DMS153 treated with DMSO at 0.1 percent for 48 hours (cell line): ENCODE data around the gene HNRNPA2B1.
"Not testable (repeated sequence)": the region's sequence is repeated elsewhere in the genome, so short reads cannot be mapped to it uniquely, and the experiment has no call there.

Source experiments
- DNase-seq: peaks from one replicate; lab custom pipeline; 2025; ENCODE audit not compliant: unreplicated experiment; lab: John Stamatoyannopoulos, UW

HNRNPA2B1 gene

DNA sequence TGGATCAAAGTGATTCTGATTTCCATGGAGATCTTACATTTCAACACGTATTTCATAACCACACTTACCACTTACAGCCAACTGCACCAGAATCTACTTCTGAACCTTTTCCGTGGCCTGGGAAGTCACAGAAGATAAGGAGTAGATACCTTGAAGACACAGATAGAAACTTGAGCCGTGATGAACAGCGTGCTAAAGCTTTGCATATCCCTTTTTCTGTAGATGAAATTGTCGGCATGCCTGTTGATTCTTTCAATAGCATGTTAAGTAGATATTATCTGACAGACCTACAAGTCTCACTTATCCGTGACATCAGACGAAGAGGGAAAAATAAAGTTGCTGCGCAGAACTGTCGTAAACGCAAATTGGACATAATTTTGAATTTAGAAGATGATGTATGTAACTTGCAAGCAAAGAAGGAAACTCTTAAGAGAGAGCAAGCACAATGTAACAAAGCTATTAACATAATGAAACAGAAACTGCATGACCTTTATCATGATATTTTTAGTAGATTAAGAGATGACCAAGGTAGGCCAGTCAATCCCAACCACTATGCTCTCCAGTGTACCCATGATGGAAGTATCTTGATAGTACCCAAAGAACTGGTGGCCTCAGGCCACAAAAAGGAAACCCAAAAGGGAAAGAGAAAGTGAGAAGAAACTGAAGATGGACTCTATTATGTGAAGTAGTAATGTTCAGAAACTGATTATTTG is 15.3 kb downstream of the HNRNPA2B1 start:
- DNase-seq, result no peak

DNA sequence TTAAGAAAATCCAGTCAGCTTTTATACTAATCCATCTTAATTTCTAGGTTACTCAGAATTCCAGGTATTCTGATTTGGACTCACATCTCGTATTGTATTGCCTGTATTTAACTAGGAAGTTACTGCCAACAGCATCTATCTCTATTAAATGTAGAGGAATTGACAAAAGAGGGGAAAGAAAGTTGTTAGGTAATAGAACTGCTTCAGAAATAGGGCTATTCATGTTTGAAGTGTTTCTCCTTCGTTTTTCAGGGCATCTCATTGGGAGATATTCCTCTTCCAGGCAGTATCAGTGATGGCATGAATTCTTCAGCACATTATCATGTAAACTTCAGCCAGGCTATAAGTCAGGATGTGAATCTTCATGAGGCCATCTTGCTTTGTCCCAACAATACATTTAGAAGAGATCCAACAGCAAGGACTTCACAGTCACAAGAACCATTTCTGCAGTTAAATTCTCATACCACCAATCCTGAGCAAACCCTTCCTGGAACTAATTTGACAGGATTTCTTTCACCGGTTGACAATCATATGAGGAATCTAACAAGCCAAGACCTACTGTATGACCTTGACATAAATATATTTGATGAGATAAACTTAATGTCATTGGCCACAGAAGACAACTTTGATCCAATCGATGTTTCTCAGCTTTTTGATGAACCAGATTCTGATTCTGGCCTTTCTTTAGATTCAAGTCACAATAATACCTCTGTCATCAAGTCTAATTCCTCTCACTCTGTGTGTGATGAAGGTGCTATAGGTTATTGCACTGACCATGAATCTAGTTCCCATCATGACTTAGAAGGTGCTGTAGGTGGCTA is 16.1 kb downstream of the HNRNPA2B1 start:
- DNase-seq, result not testable (repeated sequence)

- DNase-seq, result no peak
These were observed 16.8 kb downstream of the HNRNPA2B1 start for GRCh38 chr7:26183545-26184280.

DNA sequence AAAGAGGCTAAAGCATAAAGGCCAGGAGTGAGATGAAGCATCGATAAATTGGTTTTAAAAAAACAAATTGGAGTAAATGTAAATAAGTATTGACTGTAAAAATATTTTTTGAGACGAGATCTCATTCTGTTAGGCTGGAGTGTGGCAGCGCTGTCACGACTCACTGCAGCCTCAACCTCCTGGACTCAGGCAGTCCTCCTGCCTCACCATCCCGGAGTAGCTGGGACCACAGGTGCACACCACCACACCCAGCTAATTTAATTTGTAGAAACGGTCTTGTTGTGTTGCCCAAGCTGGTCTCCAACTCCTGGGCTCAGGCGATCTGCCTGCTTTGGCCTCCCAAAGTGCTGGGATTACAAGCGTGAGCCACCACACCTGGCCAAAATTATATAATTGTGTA is 17.8 kb downstream of the HNRNPA2B1 start:
- DNase-seq, result no peak

GRCh38 chr7:26182283-26182682 is 18.3 kb downstream of the HNRNPA2B1 start:
- no peak for DNase-seq

DNA sequence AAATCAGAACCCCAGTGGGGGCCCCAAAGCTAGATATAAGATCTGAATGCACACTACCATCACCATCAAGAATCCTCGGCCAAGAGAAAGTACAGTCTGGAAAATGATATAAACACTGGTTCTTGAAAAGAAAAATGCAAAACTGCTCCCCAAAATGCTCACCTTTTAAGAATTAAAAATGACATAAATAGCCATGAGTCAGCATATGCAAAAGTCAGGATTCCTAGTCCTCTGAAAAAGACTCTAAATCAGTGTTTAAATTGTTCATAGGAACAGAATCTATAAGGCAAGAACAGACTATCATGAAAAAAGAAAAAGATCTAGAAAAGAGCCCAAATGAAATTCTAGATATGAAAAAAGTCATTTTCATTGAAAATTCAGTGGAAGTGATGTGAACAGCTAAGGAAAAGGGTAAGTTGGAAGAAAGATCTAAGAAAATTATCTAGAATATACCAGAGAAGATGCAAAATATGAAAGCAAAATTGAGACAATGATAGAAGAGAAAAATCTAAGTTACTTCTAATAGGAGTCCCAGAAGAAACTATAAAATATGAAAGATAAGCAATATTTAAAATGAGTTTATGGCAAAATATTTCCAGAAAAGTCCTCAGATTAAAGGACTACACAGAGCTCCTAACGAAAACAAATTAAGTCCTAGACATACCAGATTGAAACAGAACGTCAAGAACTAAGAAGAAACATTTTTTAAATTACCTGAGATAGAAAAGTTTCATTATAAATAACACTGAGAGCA is 18.9 kb downstream of the HNRNPA2B1 start:
- DNase-seq, result no peak

DNA sequence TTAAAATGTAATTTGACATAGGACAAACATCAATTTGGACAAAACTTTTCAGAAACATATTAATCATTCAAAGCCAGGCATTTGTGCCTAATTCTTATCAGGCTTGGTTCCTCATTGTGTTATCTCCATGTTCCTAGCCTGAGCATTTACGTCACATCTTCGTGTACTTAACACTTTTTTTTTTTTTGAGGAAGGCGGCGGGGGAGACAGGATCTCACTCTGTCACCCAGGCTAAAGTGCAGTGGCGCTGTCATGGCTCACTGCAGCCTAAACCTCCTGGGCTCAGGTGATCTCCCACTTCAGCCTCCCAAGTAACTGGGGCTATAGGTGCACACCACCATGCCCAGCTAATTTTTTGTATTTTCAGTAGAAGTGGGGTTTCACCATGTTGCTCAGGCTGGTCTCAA is 19.8 kb downstream of the HNRNPA2B1 start:
- no peak for DNase-seq

DNA sequence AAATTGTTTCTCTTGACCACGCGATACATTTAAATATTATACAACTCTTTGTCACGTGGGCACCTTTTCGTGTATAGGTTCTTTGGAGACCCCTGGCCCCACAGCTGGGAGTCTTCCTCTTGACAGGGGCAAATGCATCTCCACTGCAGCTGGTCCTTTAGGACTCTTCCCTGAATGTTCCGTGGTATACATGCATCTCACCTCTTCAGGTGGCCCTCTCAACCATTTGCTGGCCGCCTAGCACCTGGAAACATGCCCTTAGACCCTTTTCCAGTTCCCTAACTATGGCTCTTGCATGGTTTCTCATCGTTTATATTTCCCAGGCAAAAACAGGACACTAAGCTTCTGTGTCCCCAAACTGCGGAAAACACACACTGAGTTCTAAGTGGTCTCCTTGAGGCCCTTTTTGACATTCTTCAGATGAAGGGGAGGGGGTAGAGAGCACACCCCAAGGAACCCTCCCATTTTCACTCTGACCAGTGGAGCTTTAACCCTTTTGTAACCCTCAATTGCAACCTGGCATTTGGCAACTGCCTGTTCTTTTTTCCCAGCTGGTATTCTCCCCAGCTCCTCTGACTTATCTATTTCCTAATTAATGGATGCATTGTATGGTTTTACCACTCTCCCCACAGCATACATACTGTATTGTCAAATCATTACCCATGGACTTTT is 20.6 kb downstream of the HNRNPA2B1 start:
- DNase-seq, result no peak

- DNase-seq, result no peak
These were observed 21.1 kb downstream of the HNRNPA2B1 start for GRCh38 chr7:26179422-26179821.

DNA sequence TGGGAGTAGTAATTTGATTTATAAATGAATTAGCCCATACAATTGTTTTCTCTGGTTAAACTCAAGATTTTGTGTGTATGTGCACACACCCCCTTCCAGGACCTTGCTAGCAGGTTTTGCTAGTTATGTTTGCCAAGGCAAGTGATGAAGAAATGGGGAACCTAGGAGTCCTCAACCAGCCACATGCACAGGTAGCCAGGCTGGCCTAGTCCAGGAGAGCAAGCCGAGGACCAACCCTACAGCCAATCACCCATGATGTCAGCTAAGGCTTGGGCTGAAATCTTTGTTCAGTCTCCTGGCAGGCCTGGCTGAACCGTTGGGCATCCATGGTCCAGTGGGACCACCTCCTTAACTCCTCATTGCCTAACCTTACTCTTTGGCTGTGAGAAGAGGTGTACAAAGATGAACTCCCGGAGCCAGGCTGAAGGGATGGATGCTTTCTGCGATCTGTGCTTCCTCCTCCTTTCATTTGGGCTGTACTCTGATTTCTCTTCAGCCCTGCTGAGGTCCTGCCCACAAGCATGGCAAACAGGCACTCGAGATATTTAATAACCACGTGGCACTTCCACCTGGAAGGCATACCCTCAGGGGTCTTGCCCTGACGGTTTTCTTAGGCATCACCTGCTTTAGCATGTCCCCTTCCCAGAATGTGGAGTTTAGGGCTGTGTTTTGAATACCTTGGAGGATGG is 22.1 kb downstream of the HNRNPA2B1 start:
- DNase-seq, result no peak

- DNase-seq, result not testable (repeated sequence)
These were observed 23.3 kb downstream of the HNRNPA2B1 start for GRCh38 chr7:26177269-26177668.

- DNase-seq, result not testable (repeated sequence)
These were observed 23.9 kb downstream of the HNRNPA2B1 start for GRCh38 chr7:26176696-26177095.

GRCh38 chr7:26175903-26176302 is 24.6 kb downstream of the HNRNPA2B1 start:
- not testable (repeated sequence) for DNase-seq

DNA sequence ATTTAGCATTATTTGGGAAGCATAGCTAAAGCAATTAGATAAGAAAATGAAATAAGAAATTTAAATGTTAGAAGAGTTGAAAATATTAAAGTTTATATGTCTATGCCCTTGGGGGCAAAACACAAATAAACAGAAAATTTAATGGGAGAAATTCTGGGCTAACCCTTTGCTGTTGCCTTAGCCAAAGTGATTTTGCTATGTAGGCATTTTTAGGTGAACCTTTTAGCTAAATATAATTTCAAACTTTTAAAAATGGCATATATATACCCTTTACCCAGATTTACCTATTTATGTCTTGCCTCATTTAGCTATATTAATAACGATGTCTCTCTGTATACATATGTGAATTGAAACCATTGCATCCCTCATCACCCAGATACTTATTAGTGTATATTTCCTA is 28.5 kb downstream of the HNRNPA2B1 start:
- DNase-seq, result no peak

- DNase-seq, result no peak
These were observed 28.9 kb downstream of the HNRNPA2B1 start for GRCh38 chr7:26171601-26172000.

DNA sequence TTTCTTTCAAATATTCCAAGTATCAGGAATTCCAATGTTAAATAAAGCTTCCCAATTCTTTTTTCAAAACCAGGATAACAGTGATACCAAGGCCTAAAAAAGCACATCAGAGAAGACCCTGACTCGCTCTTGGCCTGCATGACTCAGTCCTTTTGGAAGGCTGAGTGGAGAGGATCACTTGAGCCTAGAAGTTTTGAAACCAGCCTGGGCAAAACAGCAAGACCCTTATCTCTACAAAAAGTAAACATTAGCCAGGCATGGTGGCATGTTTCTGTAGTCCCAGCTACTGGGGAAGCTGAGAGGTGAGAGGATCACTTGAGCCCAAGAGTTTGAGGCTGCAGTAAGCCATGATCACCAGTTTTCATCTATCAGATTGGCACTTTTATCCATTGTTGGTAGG is 29.9 kb downstream of the HNRNPA2B1 start:
- no peak for DNase-seq

- no peak for DNase-seq
These were observed 31.3 kb downstream of the HNRNPA2B1 start for GRCh38 chr7:26169271-26169670.

- no peak for DNase-seq
These were observed 32.0 kb downstream of the HNRNPA2B1 start for GRCh38 chr7:26168458-26169023.

- DNase-seq, result no peak
These were observed 33.1 kb downstream of the HNRNPA2B1 start for GRCh38 chr7:26167303-26167934.
